Epithelial cell of proximal tubule (primary cell): ENCODE results near the gene GABARAP. TPM values are rescaled to one million over a fixed set of nuclear protein-coding genes. Genes with fewer than 3 reads are reported as not detected.
A peak's percentile ranks its signal among the peaks of the same experiment; 100 is the strongest.

ENCODE experiments used
- DNase-seq: peaks from one replicate; pipeline ENCODE4 v3.0.0-alpha.2; 2011; ENCODE audit warnings: low read depth
- H3K4me3 ChIP-seq: 2 replicates; pipeline ENCODE4 v1.5.1; 2011; ENCODE audit warnings: low read depth, mild to moderate bottlenecking, low read length
- CTCF ChIP-seq: conservative IDR thresholded peaks from 2 replicates; pipeline ENCODE4 v1.5.1; 2012; ENCODE audit warnings: low read depth, mild to moderate bottlenecking, low read length
- total RNA-seq: library from RNA; depleted of rRNA; stranded (reverse); fragments of >200 nt; gene quantifications from 2 replicates; pipeline ENCODE4 v1.2.3, GENCODE V29; 2015

The GABARAP gene
- total RNA-seq, 1 donor from 2014 or later: 570 TPM

GRCh38 chr17:7283471-7284216, 41.4 kb upstream of the GABARAP start:
- no peak for DNase-seq
- no peak overlapping the region for H3K4me3 ChIP-seq
- no peak for TF ChIP-seq CTCF

- TF ChIP-seq CTCF: no peak
Observed at GRCh38 chr17:7282752-7283321, 40.6 kb upstream of the GABARAP start.

DNA sequence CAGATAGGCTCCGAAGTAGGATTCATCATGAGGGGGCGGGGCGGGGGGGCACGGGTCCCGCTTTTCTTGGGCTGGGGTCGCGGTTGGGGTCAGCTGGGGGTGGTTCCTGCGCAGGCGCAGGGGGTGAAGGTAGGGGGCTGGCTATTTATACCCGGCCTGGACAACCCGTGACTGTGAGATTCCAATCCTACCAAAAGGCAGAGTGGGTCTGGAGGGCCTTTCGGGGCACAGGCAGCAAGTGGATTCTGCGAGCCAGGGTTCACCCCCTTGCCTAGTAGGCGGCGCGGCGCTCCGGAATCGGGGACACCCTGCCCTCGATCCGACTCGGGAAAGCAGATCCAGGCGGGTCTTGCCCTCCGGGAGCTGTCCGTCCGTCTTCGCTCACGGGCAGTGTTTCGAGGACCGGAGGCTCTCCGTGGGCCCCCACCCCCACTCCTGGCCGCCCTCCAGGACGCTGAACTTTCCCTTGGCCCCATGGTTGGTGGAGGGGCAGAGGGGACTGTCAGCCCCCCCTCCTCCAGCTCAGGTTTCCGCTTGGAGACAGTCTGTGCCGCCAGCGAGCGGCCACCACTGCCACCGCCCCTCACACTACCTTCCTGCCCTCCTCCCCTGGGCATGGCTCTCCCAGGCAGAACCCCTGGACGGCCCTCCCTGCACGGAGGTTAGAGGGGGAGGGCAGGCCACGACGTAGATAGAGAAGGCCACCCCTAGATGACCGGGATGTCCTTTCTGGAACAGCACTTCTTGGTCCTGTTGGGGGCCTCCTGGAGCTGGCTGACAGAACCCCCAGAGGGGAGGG, 39.9 kb upstream of the GABARAP start:
- peak overlapping the region; percentile 54 for H3K4me3 ChIP-seq
- DNase-seq: no peak
- TF ChIP-seq CTCF: no peak

More at GRCh38 chr17:7282752-7283321, 40.6 kb upstream of the GABARAP start:
- DNase-seq: no peak
- no peak overlapping the region for H3K4me3 ChIP-seq

DNA sequence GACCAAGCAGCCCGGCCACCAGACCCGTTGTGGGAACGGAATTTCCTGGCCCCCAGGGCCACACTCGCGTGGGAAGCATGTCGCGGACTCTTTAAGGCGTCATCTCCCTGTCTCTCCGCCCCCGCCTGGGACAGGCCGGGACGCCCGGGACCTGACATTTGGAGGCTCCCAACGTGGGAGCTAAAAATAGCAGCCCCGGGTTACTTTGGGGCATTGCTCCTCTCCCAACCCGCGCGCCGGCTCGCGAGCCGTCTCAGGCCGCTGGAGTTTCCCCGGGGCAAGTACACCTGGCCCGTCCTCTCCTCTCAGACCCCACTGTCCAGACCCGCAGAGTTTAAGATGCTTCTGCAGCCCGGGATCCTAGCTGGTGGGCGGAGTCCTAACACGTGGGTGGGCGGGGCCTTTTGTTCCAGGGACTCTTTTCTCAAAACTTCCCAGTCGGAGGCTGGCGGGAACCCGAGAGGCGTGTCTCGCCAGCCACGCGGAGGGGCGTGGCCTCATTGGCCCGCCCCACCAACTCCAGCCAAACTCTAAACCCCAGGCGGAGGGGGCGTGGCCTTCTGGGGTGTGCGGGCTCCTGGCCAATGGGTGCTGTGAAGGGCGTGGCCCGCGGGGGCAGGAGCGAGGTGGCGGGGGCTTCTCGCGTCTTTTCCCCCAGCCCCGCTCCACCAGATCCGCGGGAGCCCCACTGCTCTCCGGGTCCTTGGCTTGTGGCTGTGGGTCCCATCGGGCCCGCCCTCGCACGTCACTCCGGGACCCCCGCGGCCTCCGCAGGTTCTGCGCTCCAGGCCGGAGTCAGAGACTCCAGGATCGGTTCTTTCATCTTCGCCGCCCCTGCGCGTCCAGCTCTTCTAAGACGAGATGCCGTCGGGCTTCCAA, 39.1 kb upstream of the GABARAP start, which contains the start of gene SLC2A4:
Gene SLC2A4 (plus strand): TSS at position 645 of the 879 bp plus-strand sequence. CDS start 217 bp downstream, at position 862.
- H3K4me3 ChIP-seq: peak within 1 kb of the TSS; percentile 54
- no peak for TF ChIP-seq CTCF
- no peak for DNase-seq

DNA sequence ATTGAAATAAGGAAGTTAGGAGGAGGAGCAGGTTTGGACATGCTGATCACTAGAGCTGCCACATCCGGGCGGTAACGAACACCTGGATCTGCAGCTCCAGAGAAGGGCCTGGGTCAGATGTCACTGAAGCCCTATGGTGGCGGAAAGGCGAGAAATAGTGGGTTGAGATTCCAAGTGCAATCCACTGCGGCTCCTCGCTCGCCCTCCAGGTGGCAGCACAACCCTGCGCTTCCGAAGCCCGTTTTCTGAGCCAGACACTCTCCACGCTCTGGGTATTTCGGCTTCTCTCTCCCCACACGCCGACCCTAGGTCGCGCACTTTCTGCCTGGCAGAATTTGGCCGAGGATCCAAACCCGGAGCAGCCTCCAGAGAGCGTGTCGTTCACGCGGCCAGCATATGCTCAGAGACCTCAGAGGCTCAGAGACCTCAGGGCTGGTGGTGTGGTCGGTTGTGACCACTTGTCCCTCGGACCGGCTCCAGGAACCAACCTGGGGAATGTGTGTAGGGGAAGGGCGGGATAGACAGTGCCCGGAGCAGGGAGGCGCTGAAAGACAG, 38.3 kb upstream of the GABARAP start:
- TF ChIP-seq CTCF: peak; percentile 94
- DNase-seq: no peak
- peak overlapping the region; percentile 54 for H3K4me3 ChIP-seq

DNA sequence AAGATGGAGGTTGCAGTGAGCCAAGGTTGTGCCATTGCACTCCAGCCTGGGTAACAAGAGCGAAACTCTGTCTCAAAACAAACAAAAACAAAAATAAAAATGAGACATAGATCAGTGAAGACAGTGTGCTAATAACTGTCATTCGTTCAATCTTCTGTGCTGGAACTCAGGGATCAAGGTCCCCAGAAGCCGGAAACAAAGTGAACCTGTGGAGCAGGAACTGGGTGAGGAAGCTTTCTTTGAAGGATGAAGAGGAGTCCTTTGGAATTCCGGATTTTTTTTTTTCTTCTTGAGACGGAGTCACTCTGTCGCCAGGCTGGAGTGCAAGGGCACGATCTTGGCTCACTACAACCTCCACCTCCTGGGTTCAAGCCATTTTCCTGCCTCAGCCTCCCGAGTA, 37.2 kb upstream of the GABARAP start:
- DNase-seq: no peak
- no peak overlapping the region for H3K4me3 ChIP-seq
- TF ChIP-seq CTCF: no peak
